ENCODE data around the gene AMZ2. TPM values are rescaled to one million over a fixed set of nuclear protein-coding genes. Genes with fewer than 3 reads are reported as not detected.
"Not testable (repeated sequence)": the region's sequence is repeated elsewhere in the genome, so short reads cannot be mapped to it uniquely, and the experiment has no call there.

Gene AMZ2
- total RNA-seq, 1 experiment from 2014 or later, result 20.0 TPM

GRCh38 chr17:68248891-68249290 lies 1.0 kb downstream of the AMZ2 start:
- DNase-seq (ENCODE audit: low spot score), result no peak

- no peak for DNase-seq (ENCODE audit: low spot score)
Measured at GRCh38 chr17:68249354-68249765, 1.5 kb downstream of the AMZ2 start.

GRCh38 chr17:68253426-68253825 lies 5.6 kb downstream of the AMZ2 start:
- not testable (repeated sequence) for DNase-seq (ENCODE audit: low spot score)

GRCh38 chr17:68255151-68255550 lies 7.3 kb downstream of the AMZ2 start:
- no peak for DNase-seq (ENCODE audit: low spot score)

- DNase-seq (ENCODE audit: low spot score), result no peak
Measured at GRCh38 chr17:68255731-68256538, 8.1 kb downstream of the AMZ2 start.

- DNase-seq (ENCODE audit: low spot score), result not testable (repeated sequence)
Measured at GRCh38 chr17:68256701-68257100, 8.9 kb downstream of the AMZ2 start.

- DNase-seq (ENCODE audit: low spot score), result no peak
Measured at GRCh38 chr17:68257934-68258333, 10.1 kb downstream of the AMZ2 start.

GRCh38 chr17:68258890-68259647 lies 11.2 kb downstream of the AMZ2 start:
- peak; percentile 38 for DNase-seq (ENCODE audit: low spot score)

- peak; percentile 34 for DNase-seq (ENCODE audit: low spot score)
Measured at GRCh38 chr17:68259648-68259951, 11.8 kb downstream of the AMZ2 start.

GRCh38 chr17:68260051-68260762 lies 12.4 kb downstream of the AMZ2 start:
- no peak for DNase-seq (ENCODE audit: low spot score)

- not testable (repeated sequence) for DNase-seq (ENCODE audit: low spot score)
Measured at GRCh38 chr17:68262467-68262866, 14.6 kb downstream of the AMZ2 start.

- peak; percentile 37 for DNase-seq (ENCODE audit: low spot score)
Measured at GRCh38 chr17:68263101-68263681, 15.3 kb downstream of the AMZ2 start.

GRCh38 chr17:68265833-68266232 lies 18.0 kb downstream of the AMZ2 start:
- not testable (repeated sequence) for DNase-seq (ENCODE audit: low spot score)

GRCh38 chr17:68273722-68274121 lies 25.9 kb downstream of the AMZ2 start:
- DNase-seq (ENCODE audit: low spot score), result no peak

- DNase-seq (ENCODE audit: low spot score), result not testable (repeated sequence)
Measured at GRCh38 chr17:68276339-68276738, 28.5 kb downstream of the AMZ2 start.

- DNase-seq (ENCODE audit: low spot score), result no peak
Measured at GRCh38 chr17:68277807-68278206, 30.0 kb downstream of the AMZ2 start.

- not testable (repeated sequence) for DNase-seq (ENCODE audit: low spot score)
Measured at GRCh38 chr17:68281965-68282364, 34.1 kb downstream of the AMZ2 start.

- DNase-seq (ENCODE audit: low spot score), result no peak
Measured at GRCh38 chr17:68288375-68288774, 40.5 kb downstream of the AMZ2 start.

GRCh38 chr17:68288804-68289203 lies 41.0 kb downstream of the AMZ2 start:
- DNase-seq (ENCODE audit: low spot score), result no peak

- no peak for DNase-seq (ENCODE audit: low spot score)
Measured at GRCh38 chr17:68289473-68289872, 41.6 kb downstream of the AMZ2 start.

GRCh38 chr17:68289936-68290267 lies 42.1 kb downstream of the AMZ2 start:
- DNase-seq (ENCODE audit: low spot score), result no peak
